Stimulated activated CD4-positive, alpha-beta T cell treated with anti-CD3 and anti-CD28 coated beads, Interleukin-15, amount 100 ng/mL, for 24 hours (primary cell): ENCODE data around the gene TRAK1.

Experiments used
- DNase-seq: peaks from one replicate; pipeline ENCODE4 v3.0.0-alpha.2; 2020

TRAK1 gene

DNA sequence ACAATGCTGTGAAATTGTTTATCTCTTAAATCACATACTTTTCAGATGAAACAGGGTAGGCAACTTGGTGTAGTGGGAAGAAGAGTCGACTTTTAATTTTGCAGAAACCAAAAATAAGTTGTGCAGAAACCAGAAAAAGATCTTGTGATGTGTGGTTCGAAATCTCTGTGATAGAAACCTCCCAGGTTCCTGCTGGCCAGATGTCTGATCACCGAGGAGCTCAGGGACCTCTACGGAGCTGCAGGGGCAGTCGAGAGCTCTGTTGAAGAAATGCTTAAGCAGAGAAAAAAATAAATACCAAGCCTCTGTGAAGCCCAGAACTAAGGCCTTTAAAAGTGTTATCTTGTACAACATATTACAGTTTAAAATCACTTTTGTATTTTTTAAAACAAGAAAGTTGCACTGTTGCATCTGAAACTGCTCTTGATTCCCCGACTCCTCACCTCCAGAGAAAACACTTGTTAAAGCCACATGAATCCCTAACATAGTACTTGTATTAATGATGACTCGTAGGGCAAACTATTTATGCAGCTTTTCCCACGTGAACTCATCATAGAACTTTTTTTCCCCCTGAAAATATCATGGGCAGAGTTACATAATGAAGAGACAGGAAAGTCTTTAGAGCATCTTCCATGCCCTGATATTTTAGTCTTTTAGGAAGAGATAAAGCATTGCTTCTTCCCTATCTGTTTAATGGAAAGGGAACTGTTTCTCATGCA, 123.6 kb downstream of the TRAK1 start:
- no peak for DNase-seq

- DNase-seq, result no peak
These were observed 125.1 kb downstream of the TRAK1 start for GRCh38 chr3:42216302-42216701.

GRCh38 chr3:42216931-42217333, 125.8 kb downstream of the TRAK1 start:
- DNase-seq, result peak; percentile 16

DNA sequence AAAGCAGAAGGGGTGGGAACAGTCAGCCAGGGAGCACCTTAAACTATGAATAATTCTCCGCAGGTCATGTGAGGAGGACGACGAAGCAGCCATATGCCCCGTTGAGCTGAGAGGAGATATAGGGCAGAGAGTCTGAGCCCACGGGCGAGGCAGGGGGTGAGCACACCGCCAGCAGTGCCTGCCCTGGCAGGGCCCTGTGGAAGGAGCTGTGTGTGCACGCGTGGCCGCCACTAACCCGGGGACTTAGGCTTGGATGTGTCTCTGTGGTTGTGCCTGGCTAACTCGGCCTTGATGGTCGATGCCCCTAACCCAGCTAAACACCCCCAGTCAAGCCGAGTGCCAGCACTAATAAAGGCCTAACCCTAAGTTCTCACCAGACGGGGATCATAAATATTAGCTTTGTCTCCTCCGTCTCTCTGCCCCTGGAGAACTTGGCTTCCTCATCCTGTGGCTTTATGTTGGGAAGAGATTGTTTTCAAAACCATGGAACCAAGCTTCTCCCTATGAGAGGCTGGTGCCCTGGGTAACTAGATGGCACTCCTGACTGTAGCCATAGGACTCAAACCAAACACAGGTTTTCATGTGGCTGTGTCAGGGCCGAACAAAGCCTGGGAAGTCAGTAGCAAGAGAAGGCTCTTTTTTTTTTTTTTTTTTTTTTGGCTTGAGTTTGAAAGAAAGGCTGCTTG, 129.4 kb downstream of the TRAK1 start:
- no peak for DNase-seq

- DNase-seq, result no peak
These were observed 132.0 kb downstream of the TRAK1 start for GRCh38 chr3:42222942-42223693.

DNA sequence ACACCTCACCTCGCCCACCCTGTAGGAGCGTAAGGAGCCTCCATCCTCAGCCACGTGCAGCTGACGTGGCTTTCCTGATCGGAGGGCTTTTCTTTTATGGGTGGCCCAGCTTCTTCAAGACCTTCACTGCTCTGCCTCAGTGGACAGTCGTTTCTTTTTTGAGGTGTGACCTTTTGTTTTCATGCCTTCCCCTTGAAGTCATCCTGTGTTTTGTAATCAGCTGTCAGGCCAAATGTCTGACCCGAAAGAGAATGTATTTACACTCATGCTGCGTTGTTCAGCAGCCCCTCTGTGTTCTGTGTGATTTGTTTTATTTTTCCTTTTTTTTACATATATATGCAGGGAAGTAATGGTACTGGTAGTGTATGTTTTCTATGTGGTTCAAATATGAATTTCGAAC, 133.0 kb downstream of the TRAK1 start:
- DNase-seq, result no peak

DNA sequence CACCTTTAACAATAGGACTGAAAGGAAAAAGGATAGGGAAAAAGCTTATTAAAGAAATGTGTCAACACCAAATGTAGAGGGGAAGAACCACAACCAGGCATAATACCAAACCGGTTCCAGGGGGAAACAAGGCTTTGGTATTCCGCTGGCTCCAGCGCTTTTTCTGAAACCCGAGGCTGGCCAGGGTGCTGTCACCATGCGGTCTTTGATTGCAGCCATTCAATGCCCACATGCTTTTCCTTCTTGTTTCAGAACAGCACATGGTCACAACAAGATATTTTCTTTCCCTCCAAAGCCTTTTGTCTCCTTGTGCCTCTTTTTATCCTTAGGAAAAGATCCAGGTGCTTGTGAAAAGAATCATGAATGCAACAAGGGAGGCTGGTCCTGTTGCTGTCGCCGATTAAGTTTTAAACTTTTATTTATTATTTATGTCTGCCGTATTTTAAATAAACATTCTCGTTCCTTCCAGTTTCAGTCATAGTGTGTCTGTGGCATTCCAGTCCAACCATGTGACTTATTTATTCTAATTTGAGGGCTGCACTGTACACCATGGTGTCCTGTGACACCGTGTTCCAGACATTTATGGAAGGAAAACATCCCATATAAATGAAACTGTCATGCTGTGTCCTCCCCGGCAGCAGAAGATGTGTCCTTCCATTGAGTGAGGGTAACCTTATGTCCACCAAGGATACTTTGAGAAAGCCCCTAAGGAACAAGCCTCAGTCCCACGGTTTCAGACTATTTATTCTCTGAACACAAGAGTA, 133.7 kb downstream of the TRAK1 start:
- no peak for DNase-seq

DNA sequence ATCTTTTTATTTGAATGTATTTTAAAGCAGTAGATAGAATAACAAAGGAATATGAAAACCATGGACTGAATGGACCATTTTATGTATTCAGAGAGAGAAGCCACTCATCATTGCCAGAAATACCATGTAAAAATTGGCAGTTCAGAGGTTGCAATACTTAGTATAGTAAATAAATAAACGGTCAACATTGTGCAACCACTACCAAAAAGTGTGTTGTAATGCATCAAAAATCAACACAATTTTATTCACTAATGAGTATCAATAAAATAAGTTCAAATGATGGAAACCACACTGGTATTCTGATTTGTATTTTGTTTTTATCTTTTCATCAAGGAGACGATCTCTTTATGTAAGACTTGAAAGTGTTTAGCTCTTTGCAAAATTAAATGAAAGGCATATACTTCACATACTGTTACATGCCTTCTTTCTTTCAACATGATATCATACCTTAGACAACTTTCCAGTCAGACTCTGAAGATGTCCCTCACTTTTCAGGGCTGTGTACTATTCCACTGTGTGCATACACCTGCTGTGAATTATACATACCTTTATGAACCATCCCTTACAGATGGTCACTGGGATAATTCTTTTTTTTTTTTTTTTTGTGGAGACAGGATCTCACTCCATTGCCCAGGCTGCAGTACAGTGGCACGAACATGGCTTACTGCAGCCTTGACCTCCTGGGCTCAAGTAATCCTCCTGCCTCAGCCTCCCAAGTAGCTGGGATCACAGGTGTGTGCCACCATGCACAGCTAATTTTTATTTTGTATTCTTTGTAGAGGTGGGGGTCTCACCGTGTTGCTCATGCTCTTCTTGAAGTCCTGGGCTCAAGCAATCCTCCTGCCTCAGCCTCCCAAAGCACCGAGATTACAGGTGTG, 134.6 kb downstream of the TRAK1 start:
- no peak for DNase-seq

GRCh38 chr3:42226470-42227425, 135.6 kb downstream of the TRAK1 start:
- no peak for DNase-seq

GRCh38 chr3:42228796-42229195, 137.6 kb downstream of the TRAK1 start:
- DNase-seq, result no peak

DNA sequence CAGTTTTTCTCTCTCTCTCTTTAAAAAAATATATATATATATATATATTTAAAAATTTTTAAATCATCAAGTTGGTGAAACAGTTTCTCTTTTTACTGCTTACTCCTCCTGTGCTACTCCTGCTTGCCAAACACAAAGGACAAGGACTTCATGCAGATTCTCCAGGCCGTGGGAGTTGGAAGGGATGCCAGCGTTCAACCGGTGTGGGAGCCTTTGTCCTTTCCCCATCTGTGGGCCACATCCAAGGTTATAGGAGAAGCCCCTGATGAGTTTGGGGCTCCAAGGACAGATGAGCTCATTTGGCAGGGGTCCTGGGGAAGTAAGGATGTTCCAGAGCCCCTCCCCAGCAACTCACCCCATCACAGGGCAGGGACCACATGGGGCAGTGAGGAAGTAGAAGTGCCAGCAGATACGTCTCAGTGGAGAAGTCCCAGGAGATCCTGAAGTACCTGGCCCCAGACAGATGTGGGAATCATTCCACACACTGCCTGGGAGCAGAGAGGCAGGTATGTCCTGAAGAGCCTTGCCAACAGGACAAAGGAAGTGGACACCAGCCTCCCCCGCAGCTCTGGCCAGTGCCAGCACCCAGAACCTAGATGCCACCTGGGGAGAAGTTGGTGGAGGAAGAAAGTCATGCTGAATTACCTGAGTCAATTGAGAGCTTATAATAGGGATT, 138.2 kb downstream of the TRAK1 start:
- no peak for DNase-seq

GRCh38 chr3:42229942-42230688, 139.0 kb downstream of the TRAK1 start:
- DNase-seq, result no peak

- no peak for DNase-seq
These were observed 139.7 kb downstream of the TRAK1 start for GRCh38 chr3:42230860-42231259.

DNA sequence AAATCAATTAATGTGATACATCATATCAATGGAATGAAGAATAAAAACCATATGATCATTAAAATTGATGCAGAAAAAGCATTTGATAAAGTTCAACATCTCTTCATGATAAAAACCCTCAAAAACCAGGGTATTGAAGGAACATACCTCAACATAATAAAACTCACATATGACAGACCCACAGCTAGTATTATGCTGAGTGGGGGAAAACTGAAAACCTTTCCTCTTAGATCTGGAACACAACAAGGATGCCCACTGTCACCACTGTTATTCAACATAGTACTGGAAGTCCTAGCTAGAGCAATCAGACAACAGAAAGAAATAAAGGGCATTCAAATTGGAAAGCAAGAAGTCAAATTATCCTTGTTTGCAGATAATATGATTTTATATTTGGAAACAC, 144.4 kb downstream of the TRAK1 start:
- no peak for DNase-seq

DNA sequence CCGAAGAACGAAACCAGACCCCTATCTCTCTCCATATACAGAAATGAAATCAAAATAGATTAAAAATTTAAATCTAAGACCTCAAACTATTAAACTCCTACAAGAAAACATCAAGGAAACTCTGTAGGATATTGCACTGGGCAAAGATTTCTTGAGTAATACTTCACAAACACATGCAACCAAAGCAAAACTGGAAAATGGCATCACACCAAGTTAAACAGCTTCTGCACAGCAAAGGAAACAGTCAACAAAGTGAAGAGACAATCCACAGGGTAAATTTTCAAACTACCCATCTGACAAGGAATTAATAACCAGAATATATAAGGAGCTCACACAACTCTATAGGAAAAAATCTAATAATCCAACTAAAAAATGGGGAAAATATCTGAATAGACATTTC, 145.5 kb downstream of the TRAK1 start:
- DNase-seq, result no peak

GRCh38 chr3:42246091-42246490, 154.9 kb downstream of the TRAK1 start:
- DNase-seq, result no peak

GRCh38 chr3:42247576-42248027, 156.4 kb downstream of the TRAK1 start:
- DNase-seq, result peak; percentile 63

GRCh38 chr3:42250761-42251160, 159.6 kb downstream of the TRAK1 start:
- no peak for DNase-seq

GRCh38 chr3:42254566-42254965, 163.4 kb downstream of the TRAK1 start:
- DNase-seq, result no peak
